Loucy (cell line): ENCODE results near the gene CRIP2.

Experiments used
- H2AFZ ChIP-seq: fragments of 200-600 bp; sonication (generic); 2 replicates; pipeline ENCODE4 v1.6.0; 2016; ENCODE audit warnings: antibody characterized with exemption, mild to moderate bottlenecking, low read length, moderate library complexity
- H3F3A ChIP-seq: fragments of 200-600 bp; 2 replicates; pipeline ENCODE4 v1.6.0; 2016; ENCODE audit warnings: antibody characterized with exemption, low read depth, mild to moderate bottlenecking
- H3K27me3 ChIP-seq: fragments of 200-600 bp; sonication (generic); 2 replicates; pipeline ENCODE4 v1.6.1; 2014; ENCODE audit warnings: low read length, mild to moderate bottlenecking; ENCODE audit not compliant: insufficient read depth, poor library complexity, severe bottlenecking
- H3K36me3 ChIP-seq: fragments of 200-600 bp; sonication (generic); 2 replicates; pipeline ENCODE4 v1.6.1; 2016; ENCODE audit warnings: low read length; ENCODE audit not compliant: insufficient read depth
- H3K4me1 ChIP-seq: fragments of 200-600 bp; sonication (generic); 2 replicates; pipeline ENCODE4 v1.5.1; 2014; ENCODE audit warnings: low read length, mild to moderate bottlenecking; ENCODE audit not compliant: insufficient read depth, poor library complexity, severe bottlenecking
- H3K4me2 ChIP-seq: fragments of 200-600 bp; sonication (generic); 2 replicates; pipeline ENCODE4 v1.6.0; 2014; ENCODE audit warnings: antibody characterized with exemption, low read length, low read depth, mild to moderate bottlenecking; ENCODE audit not compliant: poor library complexity, severe bottlenecking
- H3K4me3 ChIP-seq: fragments of 200-600 bp; sonication (generic); 2 replicates; pipeline ENCODE4 v1.5.1; 2014; ENCODE audit warnings: low read length, mild to moderate bottlenecking, mixed read lengths; ENCODE audit not compliant: poor library complexity, severe bottlenecking
- H3K79me2 ChIP-seq: fragments of 200-600 bp; sonication (generic); 2 replicates; pipeline ENCODE4 v1.6.1; 2014; ENCODE audit warnings: low read length; ENCODE audit not compliant: insufficient read depth
- H3K9ac ChIP-seq: fragments of 200-600 bp; sonication (generic); 2 replicates; pipeline ENCODE4 v1.6.0; 2014; ENCODE audit warnings: mild to moderate bottlenecking, low read depth, low read length, moderate library complexity; ENCODE audit not compliant: poor library complexity, severe bottlenecking
- H3K9me2 ChIP-seq: fragments of 200-600 bp; sonication (generic); replicated peaks from 2 replicates; pipeline ENCODE4 v1.6.1; 2016; ENCODE audit warnings: low read depth, low read length, mixed read lengths
- H3K9me3 ChIP-seq: fragments of 200-600 bp; sonication (generic); 2 replicates; pipeline ENCODE4 v1.6.1; 2014; ENCODE audit warnings: mild to moderate bottlenecking, antibody characterized with exemption, low read length, low read depth; ENCODE audit not compliant: insufficient read depth
- H4K20me1 ChIP-seq: fragments of 200-600 bp; sonication (generic); 2 replicates; pipeline ENCODE4 v1.6.0; 2014; ENCODE audit warnings: antibody characterized with exemption, low read length, mild to moderate bottlenecking; ENCODE audit not compliant: insufficient read depth, poor library complexity, severe bottlenecking
- EZH2phosphoT487 ChIP-seq: fragments of 200-600 bp; IDR thresholded peaks from 2 replicates; pipeline ENCODE4 v1.6.1; 2018; ENCODE audit warnings: antibody characterized with exemption, mild to moderate bottlenecking, moderate library complexity, borderline replicate concordance
- TF ChIP-seq, protein P1 (sequence below): fragments of 200-600 bp; sonication (generic); conservative IDR thresholded peaks from 2 replicates; pipeline ENCODE4 v1.5.1; 2014; ENCODE audit warnings: mild to moderate bottlenecking, antibody characterized with exemption, low read length

CRIP2 gene

DNA sequence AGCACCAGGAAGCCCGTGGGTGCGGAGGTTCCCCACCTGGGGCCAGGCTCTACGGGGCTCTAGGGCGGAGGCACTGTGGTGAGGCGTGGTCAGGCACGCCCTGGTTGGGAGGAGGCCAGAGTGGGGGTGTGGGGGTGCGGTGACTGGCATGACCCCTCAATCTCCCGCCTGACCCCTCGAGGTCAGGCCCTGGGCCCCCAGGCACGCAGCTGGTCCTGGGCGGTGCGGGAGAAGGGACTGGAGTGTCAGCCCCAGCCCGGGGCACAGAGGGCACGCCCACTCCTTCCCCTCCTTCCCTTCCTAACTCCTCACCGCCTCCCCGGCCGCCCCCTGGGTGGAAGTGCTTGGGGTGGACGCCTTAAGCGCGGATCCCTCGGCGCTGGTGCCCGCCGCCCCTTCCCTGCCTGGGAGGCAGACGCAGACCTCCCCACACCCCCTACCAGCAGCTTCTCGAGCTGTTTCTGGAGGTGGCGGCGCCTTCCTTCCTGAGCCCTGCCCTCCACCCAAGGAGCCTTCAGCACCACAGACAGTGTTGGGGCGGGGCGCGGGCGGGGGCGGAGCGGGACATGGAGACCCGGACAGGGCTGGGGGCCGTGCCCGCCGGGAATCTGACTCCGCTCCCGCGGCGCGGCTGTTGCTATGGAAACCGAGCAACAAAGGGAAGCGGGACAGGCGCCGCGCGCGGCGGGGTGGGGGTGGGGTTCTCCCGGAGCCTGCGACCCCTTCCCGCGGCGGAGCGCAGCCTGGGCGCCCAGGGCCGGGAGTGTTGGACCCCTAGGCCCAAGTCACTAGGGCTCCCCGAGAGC is 741 bp upstream of the CRIP2 start:
- TF ChIP-seq EZH2phosphoT487: no peak
- TF ChIP-seq, protein P1, sequence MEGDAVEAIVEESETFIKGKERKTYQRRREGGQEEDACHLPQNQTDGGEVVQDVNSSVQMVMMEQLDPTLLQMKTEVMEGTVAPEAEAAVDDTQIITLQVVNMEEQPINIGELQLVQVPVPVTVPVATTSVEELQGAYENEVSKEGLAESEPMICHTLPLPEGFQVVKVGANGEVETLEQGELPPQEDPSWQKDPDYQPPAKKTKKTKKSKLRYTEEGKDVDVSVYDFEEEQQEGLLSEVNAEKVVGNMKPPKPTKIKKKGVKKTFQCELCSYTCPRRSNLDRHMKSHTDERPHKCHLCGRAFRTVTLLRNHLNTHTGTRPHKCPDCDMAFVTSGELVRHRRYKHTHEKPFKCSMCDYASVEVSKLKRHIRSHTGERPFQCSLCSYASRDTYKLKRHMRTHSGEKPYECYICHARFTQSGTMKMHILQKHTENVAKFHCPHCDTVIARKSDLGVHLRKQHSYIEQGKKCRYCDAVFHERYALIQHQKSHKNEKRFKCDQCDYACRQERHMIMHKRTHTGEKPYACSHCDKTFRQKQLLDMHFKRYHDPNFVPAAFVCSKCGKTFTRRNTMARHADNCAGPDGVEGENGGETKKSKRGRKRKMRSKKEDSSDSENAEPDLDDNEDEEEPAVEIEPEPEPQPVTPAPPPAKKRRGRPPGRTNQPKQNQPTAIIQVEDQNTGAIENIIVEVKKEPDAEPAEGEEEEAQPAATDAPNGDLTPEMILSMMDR: no peak
- Histone ChIP-seq H3K4me1 (peaks cover 5% of the 10 kb centered on the region), H2AFZ (no peak overlapping the region), H3K36me3 (no peaks in the 10 kb centered on the region), H3K27me3 (no peaks in the 10 kb centered on the region), H3K9ac (no peak overlapping the region), H3K4me3 (peak overlapping the region; percentile 66), H4K20me1 (no peaks in the 10 kb centered on the region), H3K9me2 (no peaks in the 10 kb centered on the region), H3F3A (no peaks in the 10 kb centered on the region), H3K79me2 (no peaks in the 10 kb centered on the region), H3K9me3 (no peaks in the 10 kb centered on the region), H3K4me2 (peak overlapping the region; percentile 71)

DNA sequence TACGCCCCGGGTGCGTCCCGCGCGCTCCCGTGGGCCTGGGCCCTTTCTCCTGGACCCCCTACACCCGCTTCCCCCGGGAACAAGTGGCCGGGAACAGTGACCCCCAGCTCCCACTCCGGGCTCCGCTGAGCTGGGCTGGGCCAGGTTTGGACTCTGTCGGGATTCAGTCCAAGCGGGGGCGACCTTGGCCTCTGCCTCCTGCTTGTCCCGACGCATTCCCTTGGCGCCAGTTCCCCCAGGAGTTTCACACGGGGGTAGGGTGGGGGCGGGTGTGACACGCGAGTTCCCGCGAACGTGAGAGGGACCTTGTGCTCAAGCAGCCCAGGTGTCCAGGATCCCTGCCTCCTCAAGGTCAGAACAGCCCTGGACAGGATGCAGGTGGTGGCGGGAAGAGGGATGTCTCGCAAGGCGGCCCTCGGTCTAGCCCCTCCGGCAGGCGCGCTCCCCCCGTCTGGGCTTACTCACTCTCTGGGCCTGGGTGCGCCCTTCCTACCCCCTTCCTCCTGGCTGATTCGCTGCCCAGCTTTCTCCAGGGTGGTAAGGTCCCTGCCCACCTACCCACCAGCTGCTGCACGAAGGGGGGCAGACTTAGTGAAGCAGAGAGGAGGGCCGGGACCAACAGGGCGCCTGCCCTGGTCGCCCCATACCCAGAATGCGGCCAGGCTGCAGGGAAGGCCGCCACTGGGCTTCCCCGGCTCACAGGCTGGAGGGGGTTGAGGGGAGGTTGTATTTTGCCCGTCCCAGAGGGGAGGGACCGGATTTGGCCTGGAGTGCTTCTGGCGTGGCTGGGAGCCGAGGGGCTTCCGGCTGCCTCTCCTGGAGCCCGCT is 862 bp downstream of the CRIP2 start:
- Histone ChIP-seq H3K9ac (no peak overlapping the region), H3K27me3 (no peaks in the 10 kb centered on the region), H3K36me3 (no peaks in the 10 kb centered on the region), H2AFZ (no peak overlapping the region), H3K4me3 (no peak overlapping the region), H3K4me1 (peaks cover 6% of the 10 kb centered on the region), H3K79me2 (no peaks in the 10 kb centered on the region), H3K9me2 (no peaks in the 10 kb centered on the region), H3F3A (no peaks in the 10 kb centered on the region), H3K9me3 (no peaks in the 10 kb centered on the region), H4K20me1 (no peaks in the 10 kb centered on the region), H3K4me2 (no peak overlapping the region)
- no peak for TF ChIP-seq EZH2phosphoT487
- TF ChIP-seq, protein P1: no peak

GRCh38 chr14:105476097-105476830 is 1.6 kb downstream of the CRIP2 start:
- Histone ChIP-seq H3K9ac (no peak overlapping the region), H3F3A (no peaks in the 10 kb centered on the region), H3K9me3 (no peaks in the 10 kb centered on the region), H3K36me3 (no peaks in the 10 kb centered on the region), H2AFZ (no peak overlapping the region), H3K4me2 (no peak overlapping the region), H3K4me1 (peaks cover 13% of the 10 kb centered on the region), H3K9me2 (no peaks in the 10 kb centered on the region), H3K27me3 (no peaks in the 10 kb centered on the region), H4K20me1 (no peaks in the 10 kb centered on the region), H3K79me2 (no peaks in the 10 kb centered on the region), H3K4me3 (no peak overlapping the region)
- TF ChIP-seq, protein P1: no peak
- TF ChIP-seq EZH2phosphoT487: no peak
